GM12892 (cell line): ENCODE results near the gene SMARCC1.

Experiments used
- POLR2A ChIP-seq: IDR thresholded peaks from 2 replicates; pipeline ENCODE4 v1.6.1; 2011; ENCODE audit warnings: low read depth, low read length, control low read depth
- POLR2AphosphoS5 ChIP-seq: IDR thresholded peaks from 2 replicates; pipeline ENCODE4 v1.6.1; 2011; ENCODE audit warnings: low read depth, low read length, control low read depth
- TAF1 ChIP-seq: IDR thresholded peaks from 2 replicates; pipeline ENCODE4 v1.6.1; 2011; ENCODE audit warnings: low read depth, mild to moderate bottlenecking, control low read depth, low read length, borderline replicate concordance

DNA sequence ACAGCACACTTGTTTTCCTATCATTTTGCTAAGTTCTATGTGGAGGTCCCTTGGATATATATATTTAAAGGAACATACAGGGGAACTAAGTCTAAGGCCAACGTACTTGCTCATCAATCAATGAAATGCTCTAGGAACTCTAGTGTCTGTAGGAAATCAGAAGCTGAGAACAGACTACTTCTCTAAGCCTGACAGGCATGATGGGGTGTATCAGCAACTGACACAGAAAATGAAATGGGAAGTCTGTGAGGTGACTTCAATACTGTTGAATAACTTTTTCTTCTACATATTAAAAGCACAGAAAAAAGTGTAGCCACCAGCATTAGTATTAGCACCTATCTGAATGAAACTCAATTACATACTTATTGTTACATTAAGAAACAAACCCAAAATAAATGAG is 146.2 kb downstream of the SMARCC1 start:
- no peak for TF ChIP-seq POLR2AphosphoS5
- no peak for TF ChIP-seq POLR2A
- no peak for TF ChIP-seq TAF1
